K562 (cell line): Measurements from ENCODE around the gene NOM1.

Source experiments
- BRD4 ChIP-seq: fragments of 200-600 bp; sonication (generic); IDR thresholded peaks from 2 replicates; pipeline ENCODE4 v1.6.1; 2017; ENCODE audit warnings: inconsistent platforms
- CTCF ChIP-seq, 3 experiments: IDR thresholded peaks in 2 of 3; conservative IDR thresholded peaks in 1 of 3; 2 replicates each; pipeline ENCODE4 v1.5.1; 2011 to 2012; ENCODE audit warnings: low read length in 3 of 3, mild to moderate bottlenecking in 3 of 3, control low read depth in 2 of 3, improper control_type of control experiment in 1 of 3, inconsistent platforms in 1 of 3, low read depth in 1 of 3, mixed read lengths in 1 of 3, moderate library complexity in 1 of 3; ENCODE audit not compliant: insufficient read depth in 2 of 3
- ESRRA ChIP-seq: fragments of 450-650 bp; IDR thresholded peaks from 2 replicates; pipeline ENCODE4 v1.6.1; 2014; ENCODE audit warnings: low read depth, mild to moderate bottlenecking, moderate library complexity, borderline replicate concordance
- GABPA ChIP-seq: fragments of 200-800 bp; sonication (Bioruptor generic); conservative IDR thresholded peaks from 2 replicates; pipeline ENCODE4 v1.6.1; 2016; ENCODE audit warnings: low read depth, missing genetic modification characterization, missing compliant biosample characterization
- MCM3 ChIP-seq: fragments of 450-650 bp; IDR thresholded peaks from 2 replicates; pipeline ENCODE4 v1.6.1; 2016
- MXI1 ChIP-seq: IDR thresholded peaks from 2 replicates; pipeline ENCODE4 v1.6.1; 2011; ENCODE audit warnings: low read depth, mild to moderate bottlenecking, improper control_type of control experiment, low read length
- RAD51 ChIP-seq: fragments of 450-650 bp; IDR thresholded peaks from 2 replicates; pipeline ENCODE4 v1.7.1; 2016; ENCODE audit warnings: low read depth, mild to moderate bottlenecking, borderline replicate concordance
- SMC3 ChIP-seq: conservative IDR thresholded peaks from 2 replicates; pipeline ENCODE4 v1.6.1; 2011; ENCODE audit warnings: low read depth, low read length, improper control_type of control experiment; ENCODE audit not compliant: insufficient read depth
- TCF3 ChIP-seq: sonication (generic); formaldehyde crosslinking; IDR thresholded peaks from 2 replicates; pipeline ENCODE4 v1.4.0; 2020; ENCODE audit warnings: mild to moderate bottlenecking, missing genetic modification reagents
- TCF7 ChIP-seq: sonication (generic); IDR thresholded peaks from 2 replicates; pipeline ENCODE4 v1.6.1; 2016; ENCODE audit warnings: antibody characterized with exemption, borderline replicate concordance
- TCF7L2 ChIP-seq: fragments of 150-350 bp; IDR thresholded peaks from 2 replicates; pipeline ENCODE4 v1.6.1; 2016; ENCODE audit warnings: low read depth, mild to moderate bottlenecking, low read length, moderate library complexity
- USF1 ChIP-seq: sonication (generic); formaldehyde crosslinking; IDR thresholded peaks from 2 replicates; pipeline ENCODE4 v1.9.0; 2022; ENCODE audit warnings: mild to moderate bottlenecking, missing genetic modification reagents
- ZFX ChIP-seq: sonication (generic); formaldehyde crosslinking; IDR thresholded peaks from 2 replicates; pipeline ENCODE4 v1.8.0; 2022; ENCODE audit warnings: mild to moderate bottlenecking, missing genetic modification reagents, moderate library complexity
- ZNF24 ChIP-seq: fragments of 450-650 bp; IDR thresholded peaks from 2 replicates; pipeline ENCODE4 v1.6.1; 2016

GRCh38 chr7:156989766-156990535, 40.4 kb downstream of the NOM1 start:
- no peak for TF ChIP-seq USF1 (CRISPR knock-in tag)
- TF ChIP-seq RAD51, result no peak
- TF ChIP-seq CTCF (IDR thresholded peaks at IDR 0.05 in 2 of 3, conservative IDR thresholded peaks at IDR 0.05 in 1 of 3; ENCODE audit: insufficient read depth in 2 of 3, low read depth in 1 of 3, low read length in 3 of 3), result no peak
- no peak for TF ChIP-seq MCM3
- no peak for TF ChIP-seq ESRRA
- TF ChIP-seq SMC3, result no peak
- TF ChIP-seq TCF7, result no peak
- no peak for TF ChIP-seq TCF3 (CRISPR knock-in tag)
- no peak for TF ChIP-seq ZFX (CRISPR knock-in tag)
- no peak for TF ChIP-seq ZNF24
- no peak for TF ChIP-seq MXI1
- no peak for TF ChIP-seq GABPA (tag)
- no peak for TF ChIP-seq TCF7L2
- TF ChIP-seq BRD4, result no peak
